GM18505 (cell line): ENCODE data around the gene CAMK2N2.
A peak's percentile ranks its signal among the peaks of the same experiment; 100 is the strongest.

ENCODE experiments used
- ATAC-seq: cut with Tn5 transposase; IDR thresholded peaks from one replicate; pipeline ENCODE4 v1.9.1; 2021; ENCODE audit not compliant: unreplicated experiment
- POLR2A ChIP-seq: IDR thresholded peaks from 4 replicates; pipeline ENCODE4 v1.6.1; 2011; ENCODE audit warnings: borderline replicate concordance; ENCODE audit not compliant: insufficient read depth, insufficient read length; ENCODE audit errors: extremely low read depth

Gene CAMK2N2

GRCh38 chr3:184261270-184261853 is at the start of gene CAMK2N2:
CAMK2N2 (minus strand) TSS chr3:184261553; CDS start chr3:184261285, 268 bp downstream.
- ATAC-seq: no peak
- no peak for TF ChIP-seq POLR2A

DNA sequence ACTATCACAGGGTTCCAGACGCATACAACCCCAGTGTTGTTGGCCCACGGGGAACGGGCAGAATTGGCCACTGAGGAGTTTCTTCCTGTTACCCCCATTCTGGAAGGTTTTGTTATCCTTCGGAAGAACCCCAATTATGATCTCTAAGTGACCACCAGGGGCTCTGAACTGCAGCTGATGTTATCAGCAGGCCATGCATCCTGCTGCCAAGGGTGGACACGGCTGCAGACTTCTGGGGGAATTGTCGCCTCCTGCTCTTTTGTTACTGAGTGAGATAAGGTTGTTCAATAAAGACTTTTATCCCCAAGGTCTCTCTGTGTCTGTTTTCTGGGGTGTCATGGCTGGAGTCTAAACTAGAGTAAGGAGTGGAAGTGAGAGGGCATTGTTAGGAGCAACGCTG is 47.4 kb upstream of the CAMK2N2 start:
- no peak for TF ChIP-seq POLR2A
- no peak for ATAC-seq

- no peak for TF ChIP-seq POLR2A
- no peak for ATAC-seq
Measured at GRCh38 chr3:184307915-184308314, 46.6 kb upstream of the CAMK2N2 start.

- no peak for ATAC-seq
- TF ChIP-seq POLR2A: no peak
Measured at GRCh38 chr3:184306341-184306972, 45.1 kb upstream of the CAMK2N2 start.

GRCh38 chr3:184305577-184305976 is 44.2 kb upstream of the CAMK2N2 start:
- no peak for TF ChIP-seq POLR2A
- no peak for ATAC-seq

- TF ChIP-seq POLR2A: no peak
- no peak for ATAC-seq
Measured at GRCh38 chr3:184300378-184300720, 39.0 kb upstream of the CAMK2N2 start.

DNA sequence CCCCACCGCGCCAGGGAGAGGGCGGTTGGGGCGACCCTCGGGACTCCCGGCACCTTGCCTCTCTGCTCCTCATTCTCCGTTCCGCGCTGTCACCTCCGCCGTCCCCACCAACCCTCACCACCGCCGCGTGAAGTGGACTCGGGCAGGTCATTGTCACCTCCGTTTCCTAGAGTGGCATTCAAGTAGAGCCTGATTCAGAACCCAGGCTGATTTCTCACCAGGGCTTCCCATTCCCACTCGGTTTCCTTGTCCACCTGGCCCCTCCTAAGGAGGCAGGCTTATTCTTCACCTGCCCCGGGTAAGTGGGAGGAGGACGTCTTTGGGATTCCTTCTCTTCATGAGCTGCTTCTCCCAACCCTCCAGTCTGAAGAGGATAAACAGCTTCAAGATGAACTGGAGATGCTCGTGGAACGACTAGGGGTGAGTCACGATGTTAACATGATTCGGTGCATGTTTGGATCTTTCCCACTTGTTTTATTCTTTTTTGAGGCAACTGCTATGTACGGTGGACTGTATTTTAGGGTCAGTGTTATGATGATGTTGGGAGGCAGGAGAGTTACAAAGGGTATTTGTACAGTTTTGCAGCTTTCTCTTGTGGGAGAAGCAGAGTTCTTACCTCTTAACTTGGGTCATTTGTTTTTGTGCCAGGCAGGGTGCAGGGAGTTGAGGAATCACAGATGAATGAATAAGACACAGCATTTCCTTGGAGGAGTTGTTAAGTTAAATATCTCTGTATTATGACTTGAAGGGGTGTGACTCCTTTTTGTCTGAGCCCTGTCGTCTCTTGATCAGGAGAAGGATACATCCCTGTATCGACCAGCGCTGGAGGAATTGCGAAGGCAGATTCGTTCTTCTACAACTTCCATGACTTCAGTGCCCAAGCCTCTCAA is 38.4 kb upstream of the CAMK2N2 start:
- TF ChIP-seq POLR2A: no peak
- no peak for ATAC-seq

DNA sequence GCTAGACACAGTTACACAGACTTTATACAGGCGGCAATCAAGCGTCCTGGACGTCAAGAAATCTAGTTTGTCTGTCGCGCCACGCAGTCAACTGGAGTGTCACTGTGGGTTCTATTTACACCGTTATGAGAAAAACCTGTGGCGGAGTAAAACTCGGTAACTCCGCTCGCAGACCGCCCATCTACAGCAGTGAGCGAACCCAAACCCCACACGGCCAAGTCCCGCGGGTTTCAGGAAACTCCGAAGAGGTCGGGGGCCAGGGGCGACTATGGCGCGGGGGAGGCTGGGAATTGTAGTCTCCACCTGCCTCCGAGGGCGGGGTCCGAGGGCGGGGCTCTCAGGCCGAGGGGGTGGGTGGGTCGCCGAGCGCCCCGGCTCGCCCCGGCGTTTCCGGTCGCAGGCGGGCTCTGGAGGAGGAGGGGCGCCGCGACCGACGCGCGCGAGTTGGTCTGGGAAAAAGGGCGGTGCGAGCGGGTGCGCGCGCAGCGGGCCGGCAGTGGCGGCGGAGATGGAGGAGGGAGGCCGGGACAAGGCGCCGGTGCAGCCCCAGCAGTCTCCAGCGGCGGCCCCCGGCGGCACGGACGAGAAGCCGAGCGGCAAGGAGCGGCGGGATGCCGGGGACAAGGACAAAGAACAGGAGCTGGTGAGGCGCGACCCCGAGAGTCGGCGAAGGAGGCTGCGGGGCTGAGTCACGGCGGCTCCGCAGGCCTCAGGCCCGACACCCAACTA is 37.6 kb upstream of the CAMK2N2 start, which contains the start of gene PSMD2:
PSMD2 (plus strand) TSS at position 483 of the 729 bp plus-strand sequence; CDS start at position 509, 26 bp downstream.
- TF ChIP-seq POLR2A: peak; percentile 79

GRCh38 chr3:184296616-184297015 is 35.3 kb upstream of the CAMK2N2 start:
- TF ChIP-seq POLR2A: no peak
- no peak for ATAC-seq

More for the DNA sequence above, 37.6 kb upstream of the CAMK2N2 start, which contains the start of gene PSMD2:
- ATAC-seq: peak; percentile 92

- no peak for TF ChIP-seq POLR2A
- no peak for ATAC-seq
Measured at GRCh38 chr3:184295771-184296170, 34.4 kb upstream of the CAMK2N2 start.

DNA sequence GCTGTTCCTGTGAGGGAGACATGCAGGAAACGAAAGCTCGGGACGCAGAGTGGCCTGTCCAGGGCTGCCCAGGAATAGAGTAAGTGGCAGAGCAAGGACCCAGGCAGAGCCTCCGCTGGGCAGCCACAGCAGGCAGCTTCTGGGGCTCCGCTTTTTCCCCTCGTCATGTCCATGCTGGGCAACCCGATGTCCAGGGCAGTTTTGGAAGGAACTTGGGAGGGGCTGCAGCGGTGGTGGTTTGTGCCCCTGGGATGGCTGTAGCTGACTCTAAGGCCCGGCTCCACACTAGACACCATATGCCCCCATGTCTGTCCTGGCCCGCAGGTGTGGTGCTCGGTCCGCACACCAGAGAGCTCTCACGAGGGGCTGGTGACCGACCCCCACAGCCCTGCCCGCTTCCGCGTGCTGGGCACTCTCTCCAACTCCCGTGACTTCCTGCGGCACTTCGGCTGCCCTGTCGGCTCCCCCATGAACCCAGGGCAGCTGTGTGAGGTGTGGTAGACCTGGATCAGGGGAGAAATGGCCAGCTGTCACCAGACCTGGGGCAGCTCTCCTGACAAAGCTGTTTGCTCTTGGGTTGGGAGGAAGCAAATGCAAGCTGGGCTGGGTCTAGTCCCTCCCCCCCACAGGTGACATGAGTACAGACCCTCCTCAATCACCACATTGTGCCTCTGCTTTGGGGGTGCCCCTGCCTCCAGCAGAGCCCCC is 30.5 kb upstream of the CAMK2N2 start:
- no peak for ATAC-seq
- no peak for TF ChIP-seq POLR2A

DNA sequence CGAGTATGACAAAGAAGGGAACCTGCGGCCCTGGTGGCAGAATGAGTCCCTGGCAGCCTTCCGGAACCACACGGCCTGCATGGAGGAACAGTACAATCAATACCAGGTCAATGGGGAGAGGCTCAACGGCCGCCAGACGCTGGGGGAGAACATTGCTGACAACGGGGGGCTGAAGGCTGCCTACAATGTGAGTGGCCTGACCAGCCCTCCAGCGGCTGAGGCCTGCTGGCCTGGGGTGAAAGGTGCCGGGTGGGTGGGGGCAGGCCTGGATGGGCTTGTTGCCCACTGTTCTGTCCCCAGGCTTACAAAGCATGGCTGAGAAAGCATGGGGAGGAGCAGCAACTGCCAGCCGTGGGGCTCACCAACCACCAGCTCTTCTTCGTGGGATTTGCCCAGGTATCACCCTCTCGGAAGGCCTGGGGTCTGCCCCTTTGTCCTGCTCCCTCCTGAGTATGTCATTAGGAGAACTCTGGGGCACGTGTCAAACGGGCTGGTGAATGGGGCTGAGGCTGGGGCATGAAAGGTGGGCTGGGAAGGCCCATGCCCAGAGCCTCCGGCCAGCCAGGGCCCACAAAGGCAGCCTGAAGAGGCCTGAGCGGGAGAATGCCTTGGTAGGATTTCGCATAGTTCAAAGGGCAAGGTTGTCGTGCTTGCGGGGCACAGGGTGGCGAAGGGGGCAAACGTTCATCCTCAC is 29.8 kb upstream of the CAMK2N2 start:
- TF ChIP-seq POLR2A: no peak
- ATAC-seq: no peak

DNA sequence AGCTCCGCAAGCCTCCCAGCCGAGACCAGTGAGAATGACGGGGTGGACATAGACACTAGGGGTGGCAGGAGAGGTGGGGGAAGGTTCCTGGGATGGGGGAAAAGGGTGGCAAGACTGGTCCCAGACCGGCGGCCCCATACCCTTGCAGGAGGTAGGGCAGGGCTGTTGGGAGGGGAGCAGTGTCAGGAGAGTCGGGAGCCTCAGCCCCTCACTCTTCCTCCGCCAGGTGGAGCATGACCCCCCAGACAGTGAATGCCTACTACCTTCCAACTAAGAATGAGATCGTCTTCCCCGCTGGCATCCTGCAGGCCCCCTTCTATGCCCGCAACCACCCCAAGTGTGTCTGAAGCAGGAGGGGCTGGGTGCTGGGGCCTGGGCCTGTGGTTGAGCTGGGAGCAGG is 29.0 kb upstream of the CAMK2N2 start:
- TF ChIP-seq POLR2A: no peak
- no peak for ATAC-seq

DNA sequence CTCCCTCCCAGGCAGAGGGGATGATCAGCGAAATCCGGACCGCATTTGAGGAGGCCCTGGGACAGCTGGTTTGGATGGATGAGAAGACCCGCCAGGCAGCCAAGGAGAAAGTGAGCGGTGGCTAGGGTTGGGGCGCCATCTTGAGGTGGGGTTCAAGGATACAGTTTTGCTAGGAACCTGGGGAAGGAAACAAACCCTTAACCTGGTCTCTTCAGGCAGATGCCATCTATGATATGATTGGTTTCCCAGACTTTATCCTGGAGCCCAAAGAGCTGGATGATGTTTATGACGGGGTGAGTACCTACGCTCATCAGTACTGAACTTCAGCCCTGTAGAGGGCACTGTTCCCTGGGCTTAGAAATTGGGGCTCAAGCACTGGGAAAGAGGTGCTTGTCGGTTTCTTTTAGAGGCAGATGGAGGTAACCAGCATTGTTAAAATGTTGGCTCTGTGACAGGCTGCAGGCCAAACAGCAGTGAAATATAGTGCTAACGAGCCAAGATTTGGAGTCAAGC is 28.1 kb upstream of the CAMK2N2 start:
- no peak for TF ChIP-seq POLR2A
- ATAC-seq: no peak
